Activated T-cell treated with anti-CD3 and anti-CD28 coated beads for 1 hour (primary cell): ENCODE results near the gene ACOT8.
"Not testable (repeated sequence)": the region's sequence is repeated elsewhere in the genome, so short reads cannot be mapped to it uniquely, and the experiment has no call there.

Source experiments
- DNase-seq: peaks from one replicate; pipeline ENCODE4 v3.0.0-alpha.2; 2020; ENCODE audit warnings: low read depth

ACOT8 gene

GRCh38 chr20:45887346-45887715, 30.1 kb upstream of the ACOT8 start, which contains the start of gene SPATA25:
Gene SPATA25 (minus strand): TSS chr20:45887622. CDS start chr20:45887590, 32 bp downstream.
- no peak for DNase-seq

DNA sequence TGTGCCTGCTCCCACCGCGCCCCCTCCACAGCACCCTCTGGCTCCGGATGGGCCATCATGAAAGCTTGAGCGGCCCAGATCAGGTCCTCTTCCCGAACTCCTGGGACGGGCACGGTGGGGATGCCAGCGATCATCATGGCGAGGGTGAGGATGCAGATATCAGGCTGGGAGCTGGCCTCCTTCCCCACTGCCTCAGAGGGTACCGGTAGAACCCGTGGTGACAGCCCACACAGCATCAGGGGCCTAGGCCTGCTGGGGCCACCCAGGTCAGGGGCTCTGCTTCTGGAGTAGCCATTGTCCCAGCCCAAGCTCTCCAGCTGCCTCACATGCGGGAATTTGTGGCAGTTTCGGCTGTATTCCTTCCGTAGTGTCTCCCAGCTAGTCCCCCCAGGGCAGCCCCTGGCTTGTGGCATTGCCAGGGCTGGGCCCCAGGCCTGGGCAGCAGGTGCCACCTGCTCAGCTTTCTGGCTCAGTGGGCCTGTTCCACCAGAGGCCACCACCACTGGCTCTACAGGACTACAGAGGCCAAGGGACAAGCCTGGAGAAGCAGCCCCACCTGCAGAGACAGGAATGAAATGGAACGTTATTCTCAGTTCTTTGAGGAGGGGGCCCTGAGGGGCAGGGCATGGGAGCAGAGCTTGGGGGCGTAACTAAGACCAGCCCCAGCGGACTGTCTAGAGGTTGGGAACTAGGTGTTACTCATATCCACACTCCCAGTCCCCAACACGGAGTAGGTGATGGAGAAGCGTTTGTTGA, 29.6 kb upstream of the ACOT8 start:
- no peak for DNase-seq

GRCh38 chr20:45883100-45883469, 25.9 kb upstream of the ACOT8 start:
- no peak for DNase-seq

- DNase-seq = no peak
These were observed 25.4 kb upstream of the ACOT8 start for GRCh38 chr20:45882469-45883099.

GRCh38 chr20:45880988-45881788, 24.0 kb upstream of the ACOT8 start, which contains the start of gene ZSWIM1:
Gene ZSWIM1 (plus strand): TSS chr20:45881227. CDS start chr20:45882593, 1,366 bp downstream.
- DNase-seq = peak; percentile 99

DNA sequence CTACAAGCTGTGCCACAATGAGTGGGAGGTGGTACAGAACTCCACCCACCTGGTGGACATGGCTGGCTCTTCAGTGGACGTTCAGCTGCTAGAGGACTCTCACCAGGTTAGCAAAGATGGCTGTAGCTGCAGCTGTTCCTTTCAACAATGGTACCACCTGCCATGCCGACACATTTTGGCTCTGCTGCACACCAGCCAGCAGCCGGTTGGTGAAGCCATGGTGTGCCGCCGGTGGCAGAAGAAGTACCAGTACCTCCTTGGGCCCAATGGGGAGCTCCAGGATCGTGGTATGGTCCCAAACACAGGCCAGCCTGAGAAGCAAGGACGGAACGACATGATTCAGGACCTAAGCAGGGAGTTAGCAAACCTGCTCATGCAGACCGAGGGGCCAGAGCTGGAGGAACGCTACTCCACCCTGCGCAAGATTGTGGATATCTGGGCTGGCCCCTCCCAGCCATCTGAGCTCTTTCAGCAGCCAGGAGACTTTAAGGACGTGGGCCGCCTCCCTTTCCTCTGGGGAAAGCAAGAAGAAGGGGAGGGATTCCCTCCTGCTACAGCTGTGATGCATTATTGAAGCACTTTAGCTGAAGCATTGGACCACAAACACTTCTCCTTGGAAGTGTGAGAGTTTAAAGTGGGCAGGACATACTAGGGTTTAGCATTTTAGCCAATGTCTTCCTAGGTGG, 21.0 kb upstream of the ACOT8 start:
- no peak for DNase-seq

DNA sequence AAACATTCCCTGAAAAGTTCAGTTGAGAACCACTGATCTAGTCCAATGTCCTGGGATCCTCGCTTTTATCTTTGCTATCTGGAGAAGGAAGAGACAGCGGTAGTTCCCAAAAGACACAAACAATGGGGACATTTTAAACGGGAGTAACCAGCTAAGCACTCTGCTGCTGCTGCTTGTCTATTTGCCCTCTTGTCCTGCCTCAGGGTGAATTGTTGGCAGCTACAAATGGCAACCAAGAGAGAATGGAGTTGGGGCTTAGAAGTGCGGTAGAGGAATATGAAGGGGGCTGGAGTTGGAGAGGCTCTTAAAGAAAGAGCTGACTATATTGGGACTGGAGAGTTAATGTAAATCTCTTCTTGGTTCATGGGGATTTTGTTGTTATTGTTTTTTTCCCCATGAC, 17.4 kb upstream of the ACOT8 start:
- no peak for DNase-seq

GRCh38 chr20:45874104-45874481, 16.9 kb upstream of the ACOT8 start:
- not testable (repeated sequence) for DNase-seq

GRCh38 chr20:45873409-45874103, 16.4 kb upstream of the ACOT8 start:
- DNase-seq = no peak

GRCh38 chr20:45872626-45873025, 15.4 kb upstream of the ACOT8 start:
- DNase-seq = no peak

DNA sequence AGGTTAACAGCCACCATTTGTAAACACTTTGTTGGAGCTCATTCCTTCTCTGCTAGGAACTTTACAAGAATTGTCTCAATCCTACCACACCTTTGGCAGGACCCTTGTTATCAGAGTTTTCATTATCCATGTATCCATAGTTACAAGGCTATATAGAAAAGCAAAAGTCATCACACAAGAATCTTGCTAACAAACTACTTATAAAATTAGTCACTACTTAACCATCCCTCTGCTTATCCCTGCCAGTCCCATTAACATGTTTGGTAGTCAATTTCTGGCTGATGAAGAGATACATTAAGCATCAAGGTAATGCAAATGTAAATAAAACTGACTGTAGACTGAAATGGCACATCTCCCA, 10.6 kb upstream of the ACOT8 start:
- no peak for DNase-seq

DNA sequence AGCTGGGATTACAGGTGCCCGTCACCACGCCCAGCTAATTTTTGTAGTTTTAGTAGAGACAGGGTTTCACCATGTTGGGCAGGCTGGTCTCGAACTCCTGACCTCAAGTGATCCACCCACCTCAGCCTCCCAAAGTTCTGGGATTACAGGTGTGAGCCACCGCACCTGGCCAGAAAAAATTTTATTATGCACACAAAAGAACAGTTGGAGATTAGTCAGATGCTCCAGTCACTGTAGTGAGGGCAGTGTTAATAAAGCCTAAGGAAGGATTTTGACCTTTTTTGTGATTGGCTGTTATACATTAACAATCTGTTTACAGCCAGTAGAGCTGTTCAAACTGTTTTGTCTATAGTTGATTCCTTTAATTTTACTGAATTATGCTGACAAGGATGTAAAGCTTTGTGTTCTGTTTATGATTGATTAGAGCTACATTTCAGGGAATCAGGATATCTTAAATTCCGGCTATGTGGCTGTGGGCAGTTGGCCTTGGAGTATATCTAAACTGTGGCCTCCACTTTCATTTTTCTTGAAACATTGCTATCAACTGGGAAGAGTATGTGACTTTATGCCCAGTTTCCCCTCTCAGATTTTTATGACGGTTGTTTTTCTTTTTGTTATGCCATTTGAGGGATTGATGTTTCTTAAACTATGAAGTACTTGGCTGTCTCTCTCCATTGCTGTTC, 10.1 kb upstream of the ACOT8 start:
- DNase-seq = no peak

GRCh38 chr20:45866454-45866853, 9.3 kb upstream of the ACOT8 start:
- no peak for DNase-seq

- no peak for DNase-seq
These were observed 6.6 kb upstream of the ACOT8 start for GRCh38 chr20:45863543-45864470.

- no peak for DNase-seq
These were observed 4.3 kb upstream of the ACOT8 start for GRCh38 chr20:45861221-45862075.

- DNase-seq = no peak
These were observed 3.5 kb upstream of the ACOT8 start for GRCh38 chr20:45860560-45861220.

- DNase-seq = no peak
These were observed 2.7 kb upstream of the ACOT8 start for GRCh38 chr20:45859916-45860315.

DNA sequence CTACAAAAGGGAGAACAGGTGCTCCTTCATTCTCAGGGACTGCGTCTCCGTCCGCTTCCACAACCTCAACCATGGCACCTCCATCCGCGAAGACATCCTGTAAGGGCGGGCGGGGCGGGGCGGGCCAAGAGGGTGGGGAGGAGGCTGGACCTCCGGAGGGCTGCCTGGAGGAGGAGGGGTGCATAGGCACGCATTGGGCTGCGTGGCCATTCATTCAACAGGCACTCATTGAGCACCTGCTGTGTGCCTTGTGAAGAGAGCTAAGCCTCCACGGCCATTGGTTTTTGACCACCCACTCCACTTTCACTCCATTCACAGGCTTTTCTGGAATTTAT, 657 bp upstream of the ACOT8 start:
- no peak for DNase-seq

GRCh38 chr20:45853484-45853883, 3.7 kb downstream of the ACOT8 start:
- no peak for DNase-seq
